Keratinocyte (primary cell): ENCODE results near the gene R3HDM4. TPM values are rescaled to one million over a fixed set of nuclear protein-coding genes. Genes with fewer than 3 reads are reported as not detected.

Experiments used
- DNase-seq: peaks from one replicate; pipeline ENCODE4 v3.0.0-alpha.2; 2011; ENCODE audit warnings: low read depth, missing footprints, low spot score
- FAIRE-seq: peaks from 2 replicates; lab custom pipeline; 2011; peaks lifted over from hg19 to GRCh38; lab: Jason Lieb, UNC
- H2AFZ ChIP-seq: 2 replicates; pipeline ENCODE4 v1.6.0; 2012; ENCODE audit warnings: low read length, control low read depth, inconsistent platforms; ENCODE audit not compliant: control insufficient read depth
- H3K27ac ChIP-seq: 2 replicates; pipeline ENCODE4 v1.5.1; 2011; ENCODE audit warnings: low read length; ENCODE audit not compliant: control insufficient read depth, insufficient read depth
- H3K27me3 ChIP-seq: 3 replicates; pipeline ENCODE4 v1.6.0; 2011; ENCODE audit warnings: low read length; ENCODE audit not compliant: control insufficient read depth, insufficient read depth; ENCODE audit errors: extremely low read depth
- H3K36me3 ChIP-seq, 2 experiments: 2 replicates in 1 of 2; 3 replicates in 1 of 2; pipeline ENCODE4 v1.5.1; 2011; ENCODE audit warnings: low read length in 2 of 2, mild to moderate bottlenecking in 1 of 2; ENCODE audit not compliant: control insufficient read depth in 2 of 2, insufficient read depth in 2 of 2; ENCODE audit errors: extremely low read depth in 1 of 2
- H3K4me1 ChIP-seq: 3 replicates; pipeline ENCODE4 v1.5.1; 2011; ENCODE audit warnings: low read length; ENCODE audit not compliant: control insufficient read depth, insufficient read depth; ENCODE audit errors: extremely low read depth
- H3K4me2 ChIP-seq: 3 replicates; pipeline ENCODE4 v1.6.0; 2011; ENCODE audit warnings: low read depth, low read length; ENCODE audit not compliant: control insufficient read depth, insufficient read depth; ENCODE audit errors: extremely low read depth
- H3K4me3 ChIP-seq, 3 experiments: fragments of 200-600 bp in 1 of 3; sonication (generic) in 1 of 3; 2 replicates in 2 of 3; 3 replicates in 1 of 3; pipeline ENCODE4 v1.5.1; 2011 to 2016; ENCODE audit warnings: low read length in 3 of 3, mild to moderate bottlenecking in 3 of 3, control low read depth in 2 of 3, inconsistent platforms in 1 of 3, low read depth in 1 of 3, mixed read lengths in 1 of 3, mixed run types in 1 of 3, moderate library complexity in 1 of 3; ENCODE audit not compliant: control insufficient read depth in 2 of 3, insufficient read depth in 2 of 3; ENCODE audit errors: extremely low read depth in 1 of 3
- H3K79me2 ChIP-seq: 2 replicates; pipeline ENCODE4 v1.6.0; 2012; ENCODE audit warnings: low read length; ENCODE audit not compliant: control insufficient read depth, insufficient read depth
- H3K9ac ChIP-seq: 3 replicates; pipeline ENCODE4 v1.6.0; 2011; ENCODE audit warnings: low read length; ENCODE audit not compliant: control insufficient read depth, insufficient read depth; ENCODE audit errors: extremely low read depth
- H3K9me1 ChIP-seq: 3 replicates; pipeline ENCODE4 v1.6.0; 2011; ENCODE audit warnings: low read length; ENCODE audit not compliant: control insufficient read depth, insufficient read depth; ENCODE audit errors: extremely low read depth
- H3K9me3 ChIP-seq: 2 replicates; pipeline ENCODE4 v1.5.1; 2012; ENCODE audit warnings: low read depth, low read length; ENCODE audit not compliant: control insufficient read depth
- H4K20me1 ChIP-seq: 3 replicates; pipeline ENCODE4 v1.6.0; 2011; ENCODE audit warnings: low read length; ENCODE audit not compliant: control insufficient read depth, insufficient read depth; ENCODE audit errors: extremely low read depth
- EZH2 ChIP-seq: IDR thresholded peaks from one replicate; pipeline ENCODE4 v1.6.1; 2012; ENCODE audit warnings: inconsistent platforms, mild to moderate bottlenecking, low read length, moderate library complexity
- dilution Hi-C: fragments of 300-500 bp; cut with MboI; formaldehyde crosslinking; loops from one replicate; pipeline ENCODE4 v1.7.0; 2020; ENCODE audit warnings: low sequenced_read_pairs; ENCODE audit not compliant: extremely low pct_ligation_motif_present
- polyA plus RNA-seq, 5 experiments: library from polyadenylated mRNA; depleted of rRNA in 3 of 5; stranded (reverse) in 3 of 5; stranded (forward) in 1 of 5; unstranded in 1 of 5; fragments of >200 nt; gene quantifications; 1 replicate in 1 of 5; 2 replicates in 3 of 5; 3 replicates in 1 of 5; pipeline versions ENCODE4 v1.2.1 to v1.2.3, GENCODE V29; 2011 to 2012; ENCODE audit warnings: missing spikeins in 2 of 5, low read depth in 1 of 5, low replicate concordance in 1 of 5
- TF ChIP-seq, protein P1 (sequence below), 3 experiments: IDR thresholded peaks in 1 of 3; conservative IDR thresholded peaks in 1 of 3; optimal IDR thresholded peaks in 1 of 3; 2 replicates in 2 of 3; 3 replicates in 1 of 3; pipeline versions ENCODE3 to v1.5.1; 2011; ENCODE audit warnings: low read length in 3 of 3, mild to moderate bottlenecking in 3 of 3, moderate library complexity in 2 of 3, control low read depth in 1 of 3, inconsistent platforms in 1 of 3; ENCODE audit not compliant: insufficient read depth in 2 of 3; ENCODE audit errors: extremely low read depth in 1 of 3

R3HDM4 gene
- polyA plus RNA-seq, 1 donor (not counting 4 experiments of a cell fraction or from before 2014, with no cell fraction given), result 33.5 TPM

DNA sequence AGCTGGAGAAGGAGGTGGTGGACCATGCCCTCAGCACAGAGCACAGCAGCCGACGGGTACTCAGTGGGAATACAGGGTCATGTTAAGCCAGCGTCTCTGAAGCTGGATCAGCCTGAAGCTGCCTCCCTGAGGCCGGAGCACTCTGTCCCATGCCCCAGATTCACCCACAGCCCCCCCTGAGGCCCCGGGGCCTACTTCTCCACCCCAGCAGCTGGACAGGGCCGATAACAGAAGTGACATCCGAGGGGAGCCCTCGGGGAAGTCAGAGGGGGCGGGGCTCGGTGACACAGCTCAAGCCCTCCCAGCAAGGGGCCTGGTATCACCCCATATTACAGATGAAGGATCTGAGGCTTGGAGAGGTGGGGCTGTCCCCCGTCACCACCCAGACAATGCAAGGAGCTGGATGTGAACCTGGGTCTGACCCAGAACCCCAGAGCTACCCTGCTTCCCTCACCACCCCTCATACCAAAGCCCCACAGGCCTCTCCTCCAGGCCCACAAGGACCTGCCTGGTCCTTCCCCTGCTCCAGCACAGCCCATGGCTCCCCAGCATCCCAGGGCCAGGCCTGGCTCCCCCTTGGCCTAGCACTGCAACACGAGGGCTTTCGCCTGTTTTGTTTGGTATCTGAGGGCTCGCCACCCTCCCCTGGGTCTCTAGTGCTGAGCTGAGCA is 5.7 kb downstream of the R3HDM4 start:
- H3K9me1 ChIP-seq, result no peaks in the 10 kb centered on the region
- no peak overlapping the region for H3K4me2 ChIP-seq
- no peak overlapping the region for H2AFZ ChIP-seq
- peaks cover 6% of the 10 kb centered on the region for H3K4me1 ChIP-seq
- H3K27ac ChIP-seq, result no peak overlapping the region
- dilution Hi-C loops, result no loop called here
- no peak overlapping the region for H3K9ac ChIP-seq
- H4K20me1 ChIP-seq, result peaks cover 9% of the 10 kb centered on the region
- no peaks in the 10 kb centered on the region for H3K27me3 ChIP-seq
- H3K9me3 ChIP-seq, result no peaks in the 10 kb centered on the region
- no peak for FAIRE-seq
- H3K79me2 ChIP-seq, result peaks cover 52% of the 10 kb centered on the region
- TF ChIP-seq, protein P1, sequence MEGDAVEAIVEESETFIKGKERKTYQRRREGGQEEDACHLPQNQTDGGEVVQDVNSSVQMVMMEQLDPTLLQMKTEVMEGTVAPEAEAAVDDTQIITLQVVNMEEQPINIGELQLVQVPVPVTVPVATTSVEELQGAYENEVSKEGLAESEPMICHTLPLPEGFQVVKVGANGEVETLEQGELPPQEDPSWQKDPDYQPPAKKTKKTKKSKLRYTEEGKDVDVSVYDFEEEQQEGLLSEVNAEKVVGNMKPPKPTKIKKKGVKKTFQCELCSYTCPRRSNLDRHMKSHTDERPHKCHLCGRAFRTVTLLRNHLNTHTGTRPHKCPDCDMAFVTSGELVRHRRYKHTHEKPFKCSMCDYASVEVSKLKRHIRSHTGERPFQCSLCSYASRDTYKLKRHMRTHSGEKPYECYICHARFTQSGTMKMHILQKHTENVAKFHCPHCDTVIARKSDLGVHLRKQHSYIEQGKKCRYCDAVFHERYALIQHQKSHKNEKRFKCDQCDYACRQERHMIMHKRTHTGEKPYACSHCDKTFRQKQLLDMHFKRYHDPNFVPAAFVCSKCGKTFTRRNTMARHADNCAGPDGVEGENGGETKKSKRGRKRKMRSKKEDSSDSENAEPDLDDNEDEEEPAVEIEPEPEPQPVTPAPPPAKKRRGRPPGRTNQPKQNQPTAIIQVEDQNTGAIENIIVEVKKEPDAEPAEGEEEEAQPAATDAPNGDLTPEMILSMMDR (optimal IDR thresholded peaks at IDR 0.05 in 1 of 3, IDR thresholded peaks at IDR 0.05 in 1 of 3, conservative IDR thresholded peaks at IDR 0.05 in 1 of 3; ENCODE audit: extremely low read depth in 1 of 3, insufficient read depth in 2 of 3, low read length in 3 of 3), result no peak
- TF ChIP-seq EZH2, result no peak
- no peak for DNase-seq
- H3K4me3 ChIP-seq, result no peak overlapping the region
- H3K36me3 ChIP-seq, result peaks cover 0 to 3% of the 10 kb centered on the region in 2 experiments

DNA sequence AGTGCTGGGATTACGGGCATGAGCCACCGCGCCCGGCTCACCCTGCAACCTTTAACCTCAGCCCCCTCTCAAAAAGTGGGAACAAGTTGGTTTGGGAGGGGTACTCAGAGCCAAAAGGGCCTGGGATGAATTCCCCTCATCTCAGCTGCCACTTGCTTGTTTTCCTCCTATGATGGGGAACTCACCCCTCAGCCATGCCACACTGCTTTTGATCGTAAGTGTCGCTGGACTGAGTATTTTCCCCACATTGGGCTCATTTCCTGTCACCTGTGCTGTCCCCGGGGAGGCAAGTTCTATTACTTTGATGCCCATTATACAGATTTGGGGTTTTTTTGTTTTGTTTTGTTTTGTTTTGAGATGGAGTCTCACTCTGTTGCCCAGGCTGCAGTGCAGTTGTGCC is 6.5 kb downstream of the R3HDM4 start:
- peaks cover 47% of the 10 kb centered on the region for H3K79me2 ChIP-seq
- no peak overlapping the region for H3K27ac ChIP-seq
- dilution Hi-C loops, result no loop called here
- H2AFZ ChIP-seq, result no peak overlapping the region
- H3K4me1 ChIP-seq, result peaks cover 6% of the 10 kb centered on the region
- no peak overlapping the region for H3K4me2 ChIP-seq
- H3K9ac ChIP-seq, result no peak overlapping the region
- DNase-seq, result no peak
- peaks cover 9% of the 10 kb centered on the region for H4K20me1 ChIP-seq
- H3K9me1 ChIP-seq, result no peaks in the 10 kb centered on the region
- no peak for FAIRE-seq
- TF ChIP-seq EZH2, result no peak
- TF ChIP-seq, protein P1 (optimal IDR thresholded peaks at IDR 0.05 in 1 of 3, IDR thresholded peaks at IDR 0.05 in 1 of 3, conservative IDR thresholded peaks at IDR 0.05 in 1 of 3; ENCODE audit: extremely low read depth in 1 of 3, insufficient read depth in 2 of 3, low read length in 3 of 3), result no peak
- H3K9me3 ChIP-seq, result no peaks in the 10 kb centered on the region
- H3K4me3 ChIP-seq, result no peak overlapping the region
- H3K36me3 ChIP-seq, result peaks cover 3 to 5% of the 10 kb centered on the region in 2 experiments
- H3K27me3 ChIP-seq, result no peaks in the 10 kb centered on the region
